Measurements from ENCODE around the gene ZBTB3. TPM values are rescaled to one million over a fixed set of nuclear protein-coding genes. Genes with fewer than 3 reads are reported as not detected.
A peak's percentile ranks its signal among the peaks of the same experiment; 100 is the strongest.

The ZBTB3 gene
- total RNA-seq, 1 experiment from 2014 or later: 82.3 TPM

GRCh38 chr11:62707277-62707861 is 46.6 kb downstream of the ZBTB3 start, which contains the start of the genes BSCL2 and GNG3:
TSS of gene BSCL2 (minus strand) at chr11:62707424. CDS start at chr11:62707195, 229 bp downstream.
TSS of gene GNG3 (plus strand) at chr11:62707676. CDS start at chr11:62708296, 620 bp downstream.
- no peak for TF ChIP-seq RORB (CRISPR knock-in tag; IDR thresholded peaks at IDR 0.05)
- TF ChIP-seq, protein P1, sequence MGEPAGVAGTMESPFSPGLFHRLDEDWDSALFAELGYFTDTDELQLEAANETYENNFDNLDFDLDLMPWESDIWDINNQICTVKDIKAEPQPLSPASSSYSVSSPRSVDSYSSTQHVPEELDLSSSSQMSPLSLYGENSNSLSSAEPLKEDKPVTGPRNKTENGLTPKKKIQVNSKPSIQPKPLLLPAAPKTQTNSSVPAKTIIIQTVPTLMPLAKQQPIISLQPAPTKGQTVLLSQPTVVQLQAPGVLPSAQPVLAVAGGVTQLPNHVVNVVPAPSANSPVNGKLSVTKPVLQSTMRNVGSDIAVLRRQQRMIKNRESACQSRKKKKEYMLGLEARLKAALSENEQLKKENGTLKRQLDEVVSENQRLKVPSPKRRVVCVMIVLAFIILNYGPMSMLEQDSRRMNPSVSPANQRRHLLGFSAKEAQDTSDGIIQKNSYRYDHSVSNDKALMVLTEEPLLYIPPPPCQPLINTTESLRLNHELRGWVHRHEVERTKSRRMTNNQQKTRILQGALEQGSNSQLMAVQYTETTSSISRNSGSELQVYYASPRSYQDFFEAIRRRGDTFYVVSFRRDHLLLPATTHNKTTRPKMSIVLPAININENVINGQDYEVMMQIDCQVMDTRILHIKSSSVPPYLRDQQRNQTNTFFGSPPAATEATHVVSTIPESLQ (CRISPR knock-in tag; IDR thresholded peaks at IDR 0.05): no peak
- peak; percentile 90 for TF ChIP-seq SP1 (CRISPR knock-in tag; conservative IDR thresholded peaks at IDR 0.05)
- peak; percentile 63; the same call in 1 of the 2 replicates for TF ChIP-seq MAX (CRISPR knock-in tag; IDR thresholded peaks at IDR 0.05)
- TF ChIP-seq, protein P2, sequence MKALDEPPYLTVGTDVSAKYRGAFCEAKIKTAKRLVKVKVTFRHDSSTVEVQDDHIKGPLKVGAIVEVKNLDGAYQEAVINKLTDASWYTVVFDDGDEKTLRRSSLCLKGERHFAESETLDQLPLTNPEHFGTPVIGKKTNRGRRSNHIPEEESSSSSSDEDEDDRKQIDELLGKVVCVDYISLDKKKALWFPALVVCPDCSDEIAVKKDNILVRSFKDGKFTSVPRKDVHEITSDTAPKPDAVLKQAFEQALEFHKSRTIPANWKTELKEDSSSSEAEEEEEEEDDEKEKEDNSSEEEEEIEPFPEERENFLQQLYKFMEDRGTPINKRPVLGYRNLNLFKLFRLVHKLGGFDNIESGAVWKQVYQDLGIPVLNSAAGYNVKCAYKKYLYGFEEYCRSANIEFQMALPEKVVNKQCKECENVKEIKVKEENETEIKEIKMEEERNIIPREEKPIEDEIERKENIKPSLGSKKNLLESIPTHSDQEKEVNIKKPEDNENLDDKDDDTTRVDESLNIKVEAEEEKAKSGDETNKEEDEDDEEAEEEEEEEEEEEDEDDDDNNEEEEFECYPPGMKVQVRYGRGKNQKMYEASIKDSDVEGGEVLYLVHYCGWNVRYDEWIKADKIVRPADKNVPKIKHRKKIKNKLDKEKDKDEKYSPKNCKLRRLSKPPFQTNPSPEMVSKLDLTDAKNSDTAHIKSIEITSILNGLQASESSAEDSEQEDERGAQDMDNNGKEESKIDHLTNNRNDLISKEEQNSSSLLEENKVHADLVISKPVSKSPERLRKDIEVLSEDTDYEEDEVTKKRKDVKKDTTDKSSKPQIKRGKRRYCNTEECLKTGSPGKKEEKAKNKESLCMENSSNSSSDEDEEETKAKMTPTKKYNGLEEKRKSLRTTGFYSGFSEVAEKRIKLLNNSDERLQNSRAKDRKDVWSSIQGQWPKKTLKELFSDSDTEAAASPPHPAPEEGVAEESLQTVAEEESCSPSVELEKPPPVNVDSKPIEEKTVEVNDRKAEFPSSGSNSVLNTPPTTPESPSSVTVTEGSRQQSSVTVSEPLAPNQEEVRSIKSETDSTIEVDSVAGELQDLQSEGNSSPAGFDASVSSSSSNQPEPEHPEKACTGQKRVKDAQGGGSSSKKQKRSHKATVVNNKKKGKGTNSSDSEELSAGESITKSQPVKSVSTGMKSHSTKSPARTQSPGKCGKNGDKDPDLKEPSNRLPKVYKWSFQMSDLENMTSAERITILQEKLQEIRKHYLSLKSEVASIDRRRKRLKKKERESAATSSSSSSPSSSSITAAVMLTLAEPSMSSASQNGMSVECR (CRISPR knock-in tag; IDR thresholded peaks at IDR 0.05; ENCODE audit: borderline replicate concordance): peak; percentile 92; the same call in 1 of the 2 replicates
- peak; percentile 45; the same call in 1 of the 2 replicates for TF ChIP-seq ZNF121 (CRISPR knock-in tag; IDR thresholded peaks at IDR 0.05)
- TF ChIP-seq GABPB1 (CRISPR knock-in tag; IDR thresholded peaks at IDR 0.05): no peak
- peak; percentile 87 for TF ChIP-seq ETV6 (CRISPR knock-in tag; IDR thresholded peaks at IDR 0.05)
- TF ChIP-seq ATF2 (CRISPR knock-in tag; IDR thresholded peaks at IDR 0.05; ENCODE audit: borderline replicate concordance, low read depth): no peak
- TF ChIP-seq TEAD1 (CRISPR knock-in tag; IDR thresholded peaks at IDR 0.05): peak; percentile 86; the same call in 1 of the 2 replicates
- TF ChIP-seq ZNF219 (CRISPR knock-in tag; IDR thresholded peaks at IDR 0.05; ENCODE audit: borderline replicate concordance): no peak
- peak; percentile 91; the same call in 1 of the 2 replicates for TF ChIP-seq ZBTB21 (CRISPR knock-in tag; IDR thresholded peaks at IDR 0.05; ENCODE audit: borderline replicate concordance)
- peak; percentile 87 for TF ChIP-seq FOXK1 (CRISPR knock-in tag; IDR thresholded peaks at IDR 0.05)
- TF ChIP-seq FOXP1 (CRISPR knock-in tag; IDR thresholded peaks at IDR 0.05; ENCODE audit: borderline replicate concordance): peak; percentile 46; the same call in 1 of the 2 replicates
- peak; percentile 77 for TF ChIP-seq NFE2L1 (CRISPR knock-in tag; IDR thresholded peaks at IDR 0.05)
- TF ChIP-seq CBFB (CRISPR knock-in tag; IDR thresholded peaks at IDR 0.05; ENCODE audit: low read depth): peak; percentile 75; the same call in 1 of the 2 replicates
- no peak for TF ChIP-seq ZNF232 (CRISPR knock-in tag; IDR thresholded peaks at IDR 0.05)
- 0 out of 2 replicates have a peak, but pooled peaks have one; percentile 45 for TF ChIP-seq E2F1 (CRISPR knock-in tag; IDR thresholded peaks at IDR 0.05)
- TF ChIP-seq, protein P3, sequence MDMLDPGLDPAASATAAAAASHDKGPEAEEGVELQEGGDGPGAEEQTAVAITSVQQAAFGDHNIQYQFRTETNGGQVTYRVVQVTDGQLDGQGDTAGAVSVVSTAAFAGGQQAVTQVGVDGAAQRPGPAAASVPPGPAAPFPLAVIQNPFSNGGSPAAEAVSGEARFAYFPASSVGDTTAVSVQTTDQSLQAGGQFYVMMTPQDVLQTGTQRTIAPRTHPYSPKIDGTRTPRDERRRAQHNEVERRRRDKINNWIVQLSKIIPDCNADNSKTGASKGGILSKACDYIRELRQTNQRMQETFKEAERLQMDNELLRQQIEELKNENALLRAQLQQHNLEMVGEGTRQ (CRISPR knock-in tag; IDR thresholded peaks at IDR 0.05): peak; percentile 44; the same call in 1 of the 2 replicates
- TF ChIP-seq, protein P4, sequence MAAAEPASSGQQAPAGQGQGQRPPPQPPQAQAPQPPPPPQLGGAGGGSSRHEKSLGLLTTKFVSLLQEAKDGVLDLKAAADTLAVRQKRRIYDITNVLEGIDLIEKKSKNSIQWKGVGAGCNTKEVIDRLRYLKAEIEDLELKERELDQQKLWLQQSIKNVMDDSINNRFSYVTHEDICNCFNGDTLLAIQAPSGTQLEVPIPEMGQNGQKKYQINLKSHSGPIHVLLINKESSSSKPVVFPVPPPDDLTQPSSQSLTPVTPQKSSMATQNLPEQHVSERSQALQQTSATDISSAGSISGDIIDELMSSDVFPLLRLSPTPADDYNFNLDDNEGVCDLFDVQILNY (CRISPR knock-in tag; IDR thresholded peaks at IDR 0.05): 0 out of 2 replicates have a peak, but pooled peaks have one; percentile 29
- peak; percentile 100 for TF ChIP-seq ZNF281 (CRISPR knock-in tag; IDR thresholded peaks at IDR 0.05)
- TF ChIP-seq TP53 (CRISPR knock-in tag; IDR thresholded peaks at IDR 0.05): peak; percentile 42; the same call in 1 of the 2 replicates
- DNase-seq (ENCODE audit: low spot score): peak; percentile 97
- peaks cover 38% of the 10 kb centered on the region for H3K4me1 Mint-ChIP-seq

More at GRCh38 chr11:62707277-62707861, 46.6 kb downstream of the ZBTB3 start, which contains the start of the genes BSCL2 and GNG3:
- ATAC-seq: peak; percentile 71
- no peaks in the 10 kb centered on the region; the same call in 1 of the 2 replicates for H3K27me3 Mint-ChIP-seq (ENCODE audit: low read depth)
- H3K27ac Mint-ChIP-seq: peak within 1 kb of the TSS; percentile 98
- H3K4me3 Mint-ChIP-seq: peak within 1 kb of the TSS; percentile 92
- no peaks in the 10 kb centered on the region for H3K9me3 Mint-ChIP-seq
- H3K36me3 Mint-ChIP-seq: peaks cover 25% of the 10 kb centered on the region
- CTCF ChIA-PET: interaction anchor here (1.0 to 4.0 kb wide), 19 partner anchors 9 to 199 kb away, joined by 3 to 24 read pairs (median 5); partner anchors contain the start of genes B3GAT3, C11orf98, CSKMT and GANAB
- POLR2A ChIA-PET: interaction anchor here (0.6 to 6.0 kb wide), 20 partner anchors 19 to 161 kb away, joined by 3 to 35 read pairs (median 6); partner anchors contain the start of genes B3GAT3, C11orf98, CSKMT and EEF1G

All from WTC11 (cell line).